Activated CD4-positive, alpha-beta T cell treated with anti-CD3 and anti-CD28 coated beads, Interleukin-2, Interleukin-4, amounts not matched to agents 100 ng/mL and 50 ng/mL, durations not matched to agents 16 hours and 8 hours (primary cell): Measurements from ENCODE around the gene KDM8.

Experiments
- DNase-seq: peaks from one replicate; pipeline ENCODE4 v3.0.0-alpha.2; 2020; ENCODE audit warnings: low spot score

Gene KDM8

DNA sequence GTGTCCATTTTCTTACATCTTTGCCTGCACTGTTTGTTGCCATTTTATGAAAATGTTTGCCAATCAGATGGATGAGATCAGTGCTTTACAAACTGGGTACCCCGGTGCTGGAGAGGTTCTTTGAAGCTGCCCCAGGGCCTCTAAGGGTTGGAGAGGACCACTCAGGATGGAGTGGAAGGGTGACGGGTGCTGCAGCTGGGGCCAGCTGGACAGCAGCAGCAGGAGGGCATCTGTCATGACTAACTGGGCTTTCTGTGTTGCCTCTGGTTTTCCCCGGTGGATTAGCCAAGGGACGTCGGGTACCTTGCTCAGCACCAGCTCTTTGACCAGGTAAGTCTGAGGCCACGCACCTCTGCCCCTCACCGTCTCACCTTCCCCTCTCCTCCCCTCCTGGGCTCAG lies 12.3 kb downstream of the KDM8 start:
- no peak for DNase-seq

DNA sequence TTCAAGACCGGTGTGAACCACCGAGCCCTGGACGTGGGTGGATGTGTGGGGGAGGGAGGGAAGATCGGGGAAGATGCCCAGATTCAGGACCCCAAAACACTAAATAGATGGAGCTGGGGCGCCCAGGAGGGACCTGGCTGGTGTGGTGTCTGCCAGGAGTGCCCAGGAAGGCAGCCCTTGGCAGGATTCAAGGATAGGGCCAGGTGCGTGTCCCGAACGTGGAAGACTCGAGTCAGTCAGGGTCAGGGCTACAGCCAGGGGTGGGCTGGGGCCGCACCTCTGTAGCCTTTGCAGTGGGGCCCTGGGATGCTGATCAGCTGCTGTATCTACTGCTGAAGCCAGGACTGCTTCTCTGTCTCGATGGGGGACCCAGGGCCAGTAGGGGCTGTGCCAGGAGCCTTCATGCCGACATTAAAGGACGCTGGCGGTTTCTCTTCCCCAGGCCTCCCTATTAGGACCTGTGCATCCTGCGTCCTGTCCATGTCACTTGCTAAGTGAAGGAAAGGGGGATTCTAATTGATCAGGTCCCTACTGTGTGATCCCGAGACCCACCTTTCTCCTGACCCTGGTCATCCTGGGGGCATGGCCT lies 13.1 kb downstream of the KDM8 start:
- no peak for DNase-seq

DNA sequence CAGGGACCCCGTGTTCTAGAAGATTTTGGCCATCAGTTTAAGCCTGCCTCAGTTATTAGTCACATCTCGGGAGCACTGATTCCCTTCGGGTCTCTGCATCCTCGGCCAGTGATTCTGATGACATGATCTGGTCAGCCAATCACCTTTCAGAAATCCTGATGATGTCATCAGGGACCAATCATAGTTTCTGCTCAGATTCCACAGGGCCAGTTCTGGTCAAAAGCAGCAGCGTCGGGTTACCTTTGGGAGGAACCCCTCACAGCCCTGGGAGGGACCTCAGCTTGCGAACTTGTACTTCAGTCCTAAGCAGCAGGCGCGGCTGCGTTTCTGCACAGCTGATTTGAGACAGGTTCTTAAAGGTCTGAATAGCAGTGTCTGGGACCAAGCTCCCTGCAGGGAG lies 13.9 kb downstream of the KDM8 start:
- no peak for DNase-seq

DNA sequence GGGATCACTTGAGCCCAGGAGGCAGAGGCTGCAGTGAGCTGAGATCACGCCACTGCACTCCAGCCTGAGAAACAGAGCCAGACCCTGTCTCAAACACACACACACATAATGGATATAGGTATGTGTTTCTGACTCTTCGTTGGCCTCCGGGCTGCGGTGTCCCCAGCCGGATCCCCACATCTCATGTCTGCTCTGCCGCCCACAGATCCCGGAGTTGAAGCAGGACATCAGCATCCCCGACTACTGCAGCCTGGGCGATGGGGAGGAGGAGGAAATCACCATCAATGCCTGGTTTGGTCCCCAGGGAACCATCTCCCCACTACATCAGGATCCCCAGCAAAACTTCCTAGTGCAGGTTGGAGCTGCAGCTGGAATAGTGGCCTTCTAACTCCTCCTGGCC lies 15.4 kb downstream of the KDM8 start:
- no peak for DNase-seq

- DNase-seq = no peak
Observed at GRCh38 chr16:27219161-27219560, 15.8 kb downstream of the KDM8 start.

DNA sequence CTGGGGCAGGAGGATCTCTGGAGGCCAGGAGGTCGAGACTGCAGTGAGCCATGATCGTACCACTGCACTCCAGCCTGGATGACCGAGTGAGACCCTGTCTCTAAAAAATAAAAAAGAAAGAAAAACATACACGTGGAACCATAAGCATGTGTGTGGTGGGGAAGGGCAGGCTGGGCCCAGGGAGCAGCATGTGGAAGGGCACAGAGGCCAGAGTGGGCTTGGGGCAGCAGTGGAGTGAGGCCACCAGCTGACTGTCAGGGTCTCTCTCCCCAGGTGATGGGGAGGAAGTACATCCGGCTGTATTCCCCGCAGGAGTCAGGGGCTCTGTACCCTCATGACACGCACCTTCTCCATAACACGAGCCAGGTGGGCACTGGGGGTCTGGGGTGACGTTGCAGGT lies 16.8 kb downstream of the KDM8 start:
- no peak for DNase-seq

DNA sequence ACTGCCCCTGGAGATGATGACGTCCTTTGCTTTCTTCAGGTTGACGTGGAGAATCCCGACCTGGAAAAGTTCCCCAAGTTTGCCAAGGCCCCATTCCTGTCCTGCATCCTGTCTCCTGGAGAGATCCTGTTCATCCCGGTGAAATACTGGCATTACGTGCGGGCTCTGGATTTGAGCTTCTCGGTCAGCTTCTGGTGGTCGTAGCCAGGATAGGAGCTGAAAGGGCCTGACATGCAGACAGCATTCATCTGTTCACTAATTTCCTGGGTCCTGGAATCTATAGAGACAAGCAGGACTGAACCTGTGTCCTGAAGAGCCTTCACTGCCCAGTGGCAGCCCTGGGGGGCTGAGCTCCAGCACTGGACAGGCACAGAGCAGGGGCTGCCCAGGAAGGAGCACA lies 17.2 kb downstream of the KDM8 start:
- no peak for DNase-seq

- no peak for DNase-seq
Observed at GRCh38 chr16:27220991-27221390, 17.7 kb downstream of the KDM8 start.

DNA sequence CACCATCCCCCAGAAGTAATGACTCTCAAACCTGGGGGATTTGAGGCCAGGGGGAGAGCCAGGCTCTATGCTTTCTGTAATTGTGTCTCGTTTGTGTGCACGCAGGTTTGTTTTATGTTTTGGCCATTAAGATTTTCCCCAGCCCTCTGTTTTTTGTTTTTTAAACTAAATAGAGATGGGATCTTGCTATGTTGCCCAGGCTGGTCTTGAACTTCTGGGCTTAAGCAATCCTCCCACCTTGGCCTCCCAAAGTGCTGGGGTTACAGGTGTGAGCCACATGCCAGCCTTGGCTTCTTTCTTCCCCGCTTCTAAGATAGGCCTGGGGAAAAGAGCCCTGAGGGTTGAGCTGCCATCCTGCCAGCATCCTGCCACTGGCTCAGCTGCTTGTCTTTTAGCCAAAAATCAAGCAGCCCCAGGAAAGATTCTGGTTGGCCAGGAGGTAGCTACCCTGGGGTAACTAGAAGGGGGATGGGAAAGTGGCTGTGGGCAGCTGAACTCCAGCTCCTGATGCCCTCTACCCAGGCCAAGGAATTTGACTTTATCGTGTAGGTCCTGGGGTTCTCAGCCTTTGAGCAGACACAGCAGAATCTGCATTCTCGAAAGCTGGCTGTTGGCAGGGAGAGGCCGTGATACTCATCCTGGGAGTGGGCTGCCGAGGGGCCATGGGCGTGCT lies 18.4 kb downstream of the KDM8 start:
- DNase-seq = no peak

DNA sequence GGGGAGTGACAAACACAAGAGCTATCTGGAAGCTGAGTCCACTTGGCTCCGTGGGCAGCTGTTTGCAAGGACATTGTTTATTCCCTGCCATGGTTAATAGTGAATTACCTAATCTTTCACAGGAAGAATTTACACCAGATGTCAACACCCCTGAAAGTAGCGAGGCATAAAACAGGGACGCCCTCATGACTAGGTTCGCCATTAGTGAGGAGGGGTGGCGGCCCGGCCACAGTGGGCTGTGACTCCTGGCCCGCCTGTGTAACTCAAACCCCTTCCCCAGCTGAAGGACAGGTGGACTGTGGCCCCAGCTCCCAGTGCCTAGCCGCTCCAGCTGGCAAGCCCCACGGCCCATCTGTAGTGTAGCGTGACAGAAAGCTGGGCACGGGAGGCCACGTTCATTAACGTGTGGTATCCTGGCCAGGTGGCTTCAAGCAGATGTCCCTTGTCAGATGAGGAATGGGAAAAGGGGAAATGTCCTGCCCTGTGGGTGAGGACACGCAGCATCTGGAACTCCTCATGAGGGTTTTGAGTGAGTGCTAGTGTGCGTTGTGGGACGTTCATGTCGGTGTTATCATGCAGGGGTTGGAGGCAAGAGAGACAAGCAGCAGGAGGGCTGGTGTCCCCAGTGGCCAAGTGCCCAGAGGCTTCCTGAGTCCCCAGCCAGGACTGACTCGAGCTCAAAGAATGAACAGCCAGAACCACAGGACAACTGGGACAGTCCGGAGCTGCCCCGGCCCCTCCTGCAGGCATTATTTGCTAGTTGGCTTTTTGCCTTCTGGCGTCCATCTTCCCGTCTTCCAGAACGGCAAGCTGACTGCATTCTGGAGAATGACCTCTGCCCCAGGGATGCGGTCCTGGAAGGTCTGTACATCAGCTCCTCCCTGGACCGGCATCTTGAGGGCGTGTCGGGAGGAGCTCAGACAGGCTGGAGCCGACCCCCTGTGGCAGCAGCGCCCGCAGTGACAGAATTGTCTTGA lies 19.2 kb downstream of the KDM8 start:
- DNase-seq = no peak

- no peak for DNase-seq
Observed at GRCh38 chr16:27223226-27223610, 19.9 kb downstream of the KDM8 start.

GRCh38 chr16:27223701-27224100 lies 20.4 kb downstream of the KDM8 start:
- no peak for DNase-seq

GRCh38 chr16:27224271-27224737 lies 21.0 kb downstream of the KDM8 start:
- DNase-seq = no peak

- DNase-seq = no peak
Observed at GRCh38 chr16:27224741-27225300, 21.5 kb downstream of the KDM8 start.

DNA sequence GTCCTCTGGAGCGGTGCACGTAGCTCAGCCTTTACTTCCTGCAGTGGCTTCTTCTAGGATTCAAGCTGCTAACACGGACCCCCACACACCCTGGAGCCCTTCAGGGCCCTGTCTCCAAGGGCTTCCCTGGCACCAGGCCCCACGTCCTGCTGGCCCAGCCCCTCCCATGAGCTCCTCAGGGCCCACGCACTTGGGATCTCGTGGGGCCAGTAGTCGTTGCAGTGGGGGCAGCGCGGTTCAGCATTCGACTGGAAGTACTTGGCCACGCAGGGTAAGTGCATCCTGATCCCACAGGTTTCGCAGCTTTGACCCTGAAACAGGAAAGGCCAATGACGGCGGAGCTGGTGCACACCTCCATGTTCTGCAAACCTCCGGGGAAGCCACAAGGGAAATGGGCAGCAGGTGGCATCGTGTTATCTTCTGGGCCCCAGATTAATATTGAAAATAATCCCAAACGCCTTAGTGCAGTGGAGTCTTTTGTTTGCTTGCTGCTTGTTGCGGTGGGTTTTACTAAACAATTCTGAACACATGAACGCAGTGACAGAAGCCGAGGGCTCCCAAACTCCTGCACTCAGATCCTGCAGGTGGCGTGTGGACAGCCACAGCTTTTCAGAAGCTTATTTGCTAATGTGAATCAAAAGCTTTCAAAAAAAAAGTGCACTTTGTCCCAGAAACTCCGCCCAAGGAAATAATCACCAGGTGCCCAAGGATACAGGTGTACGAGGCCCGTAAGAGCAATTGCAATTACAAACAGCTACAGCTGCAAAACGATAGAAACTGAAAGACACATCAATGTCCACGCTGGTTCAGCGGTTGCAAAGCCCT lies 22.4 kb downstream of the KDM8 start:
- DNase-seq = no peak

- DNase-seq = no peak
Observed at GRCh38 chr16:27226476-27226875, 23.1 kb downstream of the KDM8 start.

DNA sequence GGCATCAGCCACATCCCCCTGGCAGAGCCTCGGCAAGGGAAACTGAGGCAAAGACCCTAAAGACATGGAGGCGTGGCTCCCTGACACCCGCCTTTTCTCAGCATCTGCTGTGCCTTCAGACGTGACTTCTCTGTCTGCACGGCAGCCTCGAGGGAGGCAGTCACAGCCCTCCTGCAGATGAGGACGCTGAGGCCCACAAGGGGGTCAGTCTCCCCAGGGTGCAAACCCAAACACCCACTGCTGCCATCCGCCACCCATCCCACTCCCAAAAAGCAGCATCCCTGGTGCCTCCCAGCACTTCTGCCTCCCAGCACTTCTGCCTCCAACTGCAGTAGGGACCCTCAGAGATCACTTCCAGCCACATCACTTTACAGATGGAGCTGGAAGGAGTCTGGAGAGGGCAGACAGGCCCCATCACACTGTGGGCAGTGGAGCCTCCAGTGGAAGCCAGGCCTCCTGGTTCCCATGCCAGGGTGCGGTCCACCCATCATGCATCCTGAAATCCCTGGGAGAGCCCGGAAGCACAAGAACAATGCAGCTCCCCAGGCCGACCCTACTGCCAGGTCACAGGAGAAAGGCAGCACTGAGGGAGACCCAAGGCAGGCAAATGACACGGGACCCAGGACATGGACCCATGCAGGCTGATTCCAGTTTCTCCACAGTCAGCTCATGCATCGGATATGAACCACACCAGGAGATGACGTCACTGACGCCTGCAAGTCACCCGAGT lies 23.8 kb downstream of the KDM8 start:
- no peak for DNase-seq

- no peak for DNase-seq
Observed at GRCh38 chr16:27228045-27228444, 24.7 kb downstream of the KDM8 start.

- no peak for DNase-seq
Observed at GRCh38 chr16:27228621-27229501, 25.5 kb downstream of the KDM8 start.

DNA sequence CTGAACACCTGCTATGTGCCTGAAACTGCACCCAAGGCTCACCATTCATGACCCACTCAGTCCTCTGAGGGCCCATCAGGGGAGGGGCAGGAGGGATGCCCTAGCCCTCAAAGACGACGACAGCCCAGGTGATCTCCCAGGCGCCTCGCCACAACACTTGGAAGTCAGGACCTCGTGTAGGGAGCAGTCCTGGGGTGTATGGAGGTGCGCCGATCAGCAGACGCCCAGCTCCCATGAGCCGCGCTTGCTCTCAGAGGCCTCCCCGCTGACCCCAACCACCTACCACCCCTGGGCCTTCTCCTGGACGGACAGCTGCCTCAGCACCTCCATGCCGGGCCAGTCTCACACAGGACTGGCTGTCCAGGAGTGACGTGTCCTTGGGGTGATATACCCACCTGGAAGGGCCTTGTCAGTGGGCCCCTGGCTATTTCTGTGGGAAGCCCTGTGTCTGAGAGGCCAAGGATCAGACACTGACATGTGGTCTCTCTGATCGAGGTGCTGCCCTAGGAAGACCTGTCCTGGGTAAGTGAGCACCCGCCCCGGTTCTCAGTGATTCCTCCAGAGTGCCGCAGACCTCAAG lies 26.7 kb downstream of the KDM8 start:
- DNase-seq = no peak
